ENCODE results near the gene SEPTIN10.

The SEPTIN10 gene

GRCh38 chr2:109521233-109522062, 92.3 kb downstream of the SEPTIN10 start:
- no peak for DNase-seq

- no peak for DNase-seq
Observed at GRCh38 chr2:109519513-109519912, 94.3 kb downstream of the SEPTIN10 start.

GRCh38 chr2:109517118-109517889, 96.5 kb downstream of the SEPTIN10 start:
- DNase-seq = no peak

GRCh38 chr2:109516445-109517117, 97.2 kb downstream of the SEPTIN10 start:
- DNase-seq = no peak

GRCh38 chr2:109514857-109515256, 98.9 kb downstream of the SEPTIN10 start:
- no peak for DNase-seq

GRCh38 chr2:109513749-109514588, 99.8 kb downstream of the SEPTIN10 start:
- no peak for DNase-seq

GRCh38 chr2:109513230-109513629, 100.5 kb downstream of the SEPTIN10 start:
- DNase-seq = no peak

GRCh38 chr2:109512076-109512475, 101.7 kb downstream of the SEPTIN10 start:
- DNase-seq = no peak

- no peak for DNase-seq
Observed at GRCh38 chr2:109511168-109511567, 102.6 kb downstream of the SEPTIN10 start.

GRCh38 chr2:109510136-109511028, 103.4 kb downstream of the SEPTIN10 start:
- DNase-seq = peak; percentile 72 to 76

GRCh38 chr2:109508556-109508955, 105.2 kb downstream of the SEPTIN10 start:
- no peak for DNase-seq

GRCh38 chr2:109507828-109508227, 105.9 kb downstream of the SEPTIN10 start:
- no peak for DNase-seq

GRCh38 chr2:109507217-109507616, 106.5 kb downstream of the SEPTIN10 start:
- DNase-seq = no peak

GRCh38 chr2:109503191-109503590, 110.6 kb downstream of the SEPTIN10 start:
- DNase-seq = no peak

- DNase-seq = no peak
Observed at GRCh38 chr2:109501461-109501860, 112.3 kb downstream of the SEPTIN10 start.

- DNase-seq = no peak
Observed at GRCh38 chr2:109500910-109501309, 112.9 kb downstream of the SEPTIN10 start.

- DNase-seq = no peak
Observed at GRCh38 chr2:109499566-109499965, 114.2 kb downstream of the SEPTIN10 start.

GRCh38 chr2:109498906-109499305, 114.9 kb downstream of the SEPTIN10 start:
- DNase-seq = no peak

- no peak for DNase-seq
Observed at GRCh38 chr2:109497911-109498870, 115.6 kb downstream of the SEPTIN10 start.

- DNase-seq = no peak
Observed at GRCh38 chr2:109497463-109497862, 116.3 kb downstream of the SEPTIN10 start.
